Upper lobe of right lung (tissue), 1 donor: ENCODE measurements around the gene POLE. TPM values are rescaled to one million over a fixed set of nuclear protein-coding genes. Genes with fewer than 3 reads are reported as not detected.

ENCODE experiments used
- ATAC-seq: fragments of 200-7000 bp; cut with Tn5 transposase; one replicate; pipeline ENCODE4 v1.9.1; 2020; ENCODE audit warnings: mild to moderate bottlenecking, moderate library complexity
- DNase-seq: peaks from one replicate; pipeline ENCODE4 v3.0.0-alpha.2; 2020
- H3K27ac ChIP-seq: fragments of 200-600 bp; one replicate; pipeline ENCODE4 v1.8.0; 2022
- H3K27me3 ChIP-seq: fragments of 200-600 bp; one replicate; pipeline ENCODE4 v1.8.0; 2022; ENCODE audit warnings: mild to moderate bottlenecking
- H3K36me3 ChIP-seq: fragments of 200-600 bp; one replicate; pipeline ENCODE4 v1.8.0; 2022
- H3K4me1 ChIP-seq: fragments of 200-600 bp; one replicate; pipeline ENCODE4 v1.8.0; 2022
- H3K4me3 ChIP-seq: fragments of 200-600 bp; one replicate; pipeline ENCODE4 v1.8.0; 2022; ENCODE audit warnings: mild to moderate bottlenecking
- H3K9me3 ChIP-seq: fragments of 200-600 bp; one replicate; pipeline ENCODE4 v1.8.0; 2022
- intact Hi-C: fragments of 100-400 bp; cut with DNase I; formaldehyde crosslinking; loops from one replicate; pipeline ENCODE4 v1.11.0; 2022
- total RNA-seq: library from RNA; stranded (reverse); fragmentation: NEBNext Ultra II Directional; extraction: Animal tissue kit (Norgen Biotek cat#: 25700); gene quantifications from one replicate; pipeline ENCODE4 v1.2.1, GENCODE V29; 2021
- TF ChIP-seq, protein P1 (sequence below): fragments of 200-600 bp; IDR thresholded peaks from one replicate; pipeline ENCODE4 v1.8.0; 2022; ENCODE audit warnings: antibody characterized with exemption
- donor health status: DM: no; HTN: yes; CAD: no; lungs with severe emphysema.

The POLE gene
- total RNA-seq, 1 donor from 2014 or later, result 23.5 TPM

DNA sequence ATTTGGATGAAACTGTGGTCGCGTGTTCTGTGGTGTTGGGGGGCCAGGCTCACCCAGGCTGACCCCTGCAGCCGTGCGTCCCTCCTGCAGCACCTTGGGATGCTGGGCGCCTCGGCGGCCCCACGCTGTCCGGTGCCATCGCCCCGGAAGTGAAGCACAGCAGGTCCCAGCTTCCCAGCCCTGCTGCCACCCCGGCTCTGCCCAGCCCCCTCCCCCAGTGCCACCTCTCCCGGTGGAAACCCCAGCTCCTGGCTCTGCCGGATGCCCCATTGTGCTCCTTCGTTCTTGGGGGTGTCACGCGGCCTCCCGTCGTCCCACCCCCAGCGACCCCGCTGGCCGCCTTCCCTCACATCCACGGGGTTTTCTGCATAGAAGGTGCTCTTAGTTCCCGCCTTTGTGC lies 102.0 kb downstream of the POLE start:
- Histone ChIP-seq H3K4me3 (no peak overlapping the region), H3K36me3 (peaks cover 6% of the 10 kb centered on the region), H3K9me3 (no peaks in the 10 kb centered on the region), H3K27ac (no peak overlapping the region), H3K4me1 (no peaks in the 10 kb centered on the region), H3K27me3 (no peaks in the 10 kb centered on the region)
- DNase-seq, result no peak
- TF ChIP-seq, protein P1, sequence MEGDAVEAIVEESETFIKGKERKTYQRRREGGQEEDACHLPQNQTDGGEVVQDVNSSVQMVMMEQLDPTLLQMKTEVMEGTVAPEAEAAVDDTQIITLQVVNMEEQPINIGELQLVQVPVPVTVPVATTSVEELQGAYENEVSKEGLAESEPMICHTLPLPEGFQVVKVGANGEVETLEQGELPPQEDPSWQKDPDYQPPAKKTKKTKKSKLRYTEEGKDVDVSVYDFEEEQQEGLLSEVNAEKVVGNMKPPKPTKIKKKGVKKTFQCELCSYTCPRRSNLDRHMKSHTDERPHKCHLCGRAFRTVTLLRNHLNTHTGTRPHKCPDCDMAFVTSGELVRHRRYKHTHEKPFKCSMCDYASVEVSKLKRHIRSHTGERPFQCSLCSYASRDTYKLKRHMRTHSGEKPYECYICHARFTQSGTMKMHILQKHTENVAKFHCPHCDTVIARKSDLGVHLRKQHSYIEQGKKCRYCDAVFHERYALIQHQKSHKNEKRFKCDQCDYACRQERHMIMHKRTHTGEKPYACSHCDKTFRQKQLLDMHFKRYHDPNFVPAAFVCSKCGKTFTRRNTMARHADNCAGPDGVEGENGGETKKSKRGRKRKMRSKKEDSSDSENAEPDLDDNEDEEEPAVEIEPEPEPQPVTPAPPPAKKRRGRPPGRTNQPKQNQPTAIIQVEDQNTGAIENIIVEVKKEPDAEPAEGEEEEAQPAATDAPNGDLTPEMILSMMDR, result no peak
- intact Hi-C loops, result no loop called here
- ATAC-seq, result no peak

DNA sequence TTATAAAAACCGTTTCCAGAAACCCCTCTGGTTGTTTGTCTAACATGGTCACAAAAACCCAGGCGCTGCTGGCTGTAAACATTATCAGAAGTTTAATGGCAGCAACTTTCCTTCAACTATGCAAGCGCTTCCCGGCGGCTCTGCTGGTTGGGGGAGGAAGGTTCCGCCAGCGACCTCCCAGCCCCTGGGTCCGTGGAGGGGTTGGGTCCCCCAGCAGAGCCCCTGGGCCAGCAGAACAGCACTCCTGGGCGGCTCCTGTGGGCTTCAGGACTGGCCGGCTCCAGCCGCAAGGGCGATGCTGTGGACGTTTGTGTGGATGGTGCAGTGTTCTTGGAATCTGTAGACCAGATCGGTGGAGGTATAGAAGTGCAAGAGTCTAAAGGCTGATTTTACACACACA lies 102.7 kb downstream of the POLE start:
- DNase-seq (no peak), ATAC-seq (no peak)
- Histone ChIP-seq H3K27me3 (no peaks in the 10 kb centered on the region), H3K4me3 (no peak overlapping the region), H3K4me1 (no peaks in the 10 kb centered on the region), H3K27ac (no peak overlapping the region), H3K36me3 (peaks cover 6% of the 10 kb centered on the region), H3K9me3 (no peaks in the 10 kb centered on the region)
- TF ChIP-seq, protein P1, result no peak
- intact Hi-C loops, result no loop called here

DNA sequence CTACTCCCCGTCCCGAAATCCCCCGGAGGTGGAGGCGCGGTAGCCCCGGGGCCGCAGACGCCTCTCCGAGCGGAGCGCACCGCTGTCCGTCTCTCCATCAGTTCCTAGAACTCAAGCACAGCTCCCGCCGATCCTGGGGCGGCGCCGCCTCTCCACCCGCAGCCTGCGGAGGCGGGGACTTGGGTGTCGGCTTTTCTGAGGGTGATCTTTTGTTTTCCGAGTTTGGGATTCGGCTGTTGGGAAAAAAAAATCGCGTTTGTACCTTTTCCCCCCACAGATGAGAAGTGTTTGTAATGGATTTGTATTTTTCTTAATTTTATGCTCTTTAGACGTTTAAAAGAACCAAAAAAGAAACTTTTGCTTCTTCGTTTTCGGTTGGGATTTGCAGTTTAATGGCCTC lies 103.4 kb downstream of the POLE start:
- no peak for DNase-seq
- TF ChIP-seq, protein P1, result no peak
- Histone ChIP-seq H3K27ac (no peak overlapping the region), H3K36me3 (peaks cover 6% of the 10 kb centered on the region), H3K9me3 (no peaks in the 10 kb centered on the region), H3K27me3 (no peaks in the 10 kb centered on the region), H3K4me1 (no peaks in the 10 kb centered on the region), H3K4me3 (no peak overlapping the region)
- no peak for ATAC-seq
- intact Hi-C loops, result no loop called here

DNA sequence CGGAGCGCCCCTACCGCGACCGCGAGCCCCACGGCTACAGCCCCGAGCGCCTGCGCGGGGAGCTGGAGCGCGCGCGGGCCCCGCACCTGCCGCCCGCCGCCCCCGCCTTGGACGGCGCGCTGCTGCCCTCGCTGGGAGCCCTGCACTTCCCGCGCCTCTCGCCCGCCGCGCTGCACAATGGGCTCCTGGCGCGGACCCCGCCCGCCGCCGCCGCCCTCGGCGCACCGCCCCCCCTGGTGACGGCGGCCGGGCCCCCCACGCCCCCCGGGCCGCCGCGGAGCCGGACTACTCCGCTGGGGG lies 103.8 kb downstream of the POLE start:
- H3K36me3 ChIP-seq, result peaks cover 6% of the 10 kb centered on the region
- no peaks in the 10 kb centered on the region for H3K9me3 ChIP-seq
- TF ChIP-seq, protein P1, result no peak
- intact Hi-C loops, result no loop called here
- H3K4me1 ChIP-seq, result no peaks in the 10 kb centered on the region
- H3K27me3 ChIP-seq, result no peaks in the 10 kb centered on the region
- no peak overlapping the region for H3K4me3 ChIP-seq
- no peak for ATAC-seq
- DNase-seq, result no peak
- H3K27ac ChIP-seq, result no peak overlapping the region

DNA sequence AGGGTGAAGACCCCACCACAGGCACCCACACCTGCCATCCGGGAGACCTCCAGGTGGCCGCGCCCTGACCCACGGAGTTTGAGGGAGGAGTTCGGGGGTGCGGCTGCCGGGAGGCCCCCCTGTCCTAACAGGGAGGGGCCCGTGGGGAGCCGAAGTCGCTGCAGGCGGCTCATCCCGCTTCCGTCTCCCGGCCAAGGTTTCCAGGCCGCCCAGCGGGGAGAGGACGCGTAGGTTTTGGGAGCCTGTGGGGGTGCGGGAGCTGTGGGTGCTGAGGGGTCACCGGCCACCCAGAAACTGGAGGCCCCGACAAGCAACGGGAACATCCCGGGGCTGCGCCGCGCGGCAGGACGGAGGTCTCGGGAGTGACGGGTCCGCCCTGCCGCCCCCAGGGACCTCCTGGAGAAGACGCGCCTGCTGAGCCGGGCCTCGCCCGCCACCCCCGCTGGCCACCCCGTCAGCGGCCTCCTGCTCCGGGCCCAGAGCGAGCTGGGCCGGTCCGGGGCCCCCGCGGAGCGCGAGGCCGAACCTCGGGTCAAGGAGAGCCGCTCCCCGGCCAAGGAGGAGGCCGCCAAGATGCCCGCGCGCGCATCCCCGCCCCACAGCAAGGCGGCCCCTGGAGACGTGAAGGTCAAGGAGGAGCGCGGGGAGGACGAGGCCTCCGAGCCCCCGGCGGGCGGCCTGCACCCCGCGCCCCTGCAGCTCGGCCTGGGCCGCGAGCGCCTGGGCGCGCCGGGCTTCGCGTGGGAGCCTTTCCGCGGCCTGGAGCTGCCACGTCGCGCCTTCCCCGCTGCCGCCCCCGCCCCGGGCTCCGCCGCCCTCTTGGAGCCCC lies 104.3 kb downstream of the POLE start:
- no peaks in the 10 kb centered on the region for H3K27me3 ChIP-seq
- H3K36me3 ChIP-seq, result peaks cover 6% of the 10 kb centered on the region
- H3K9me3 ChIP-seq, result no peaks in the 10 kb centered on the region
- intact Hi-C loops, result no loop called here
- DNase-seq, result no peak
- peak overlapping the region; percentile 23 for H3K4me3 ChIP-seq
- no peak for ATAC-seq
- H3K4me1 ChIP-seq, result no peaks in the 10 kb centered on the region
- TF ChIP-seq, protein P1, result no peak
- no peak overlapping the region for H3K27ac ChIP-seq

DNA sequence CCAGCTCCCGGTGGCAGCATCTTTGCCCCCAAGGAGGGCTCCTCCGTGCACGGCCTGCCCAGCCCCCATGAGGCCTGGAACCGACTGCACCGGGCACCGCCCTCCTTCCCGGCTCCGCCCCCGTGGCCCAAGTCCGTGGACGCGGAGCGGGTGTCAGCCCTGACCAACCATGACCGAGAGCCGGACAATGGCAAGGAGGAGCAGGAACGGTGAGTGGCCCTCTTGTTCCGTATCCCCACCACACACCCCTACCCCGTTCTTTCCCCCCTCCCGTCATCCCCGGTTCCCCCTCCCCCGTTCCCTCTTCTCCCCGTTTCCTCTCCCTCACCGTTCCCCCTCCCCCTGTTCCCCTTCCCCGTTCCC lies 105.1 kb downstream of the POLE start:
- no peaks in the 10 kb centered on the region for H3K4me1 ChIP-seq
- no peak overlapping the region for H3K4me3 ChIP-seq
- peaks cover 14% of the 10 kb centered on the region for H3K36me3 ChIP-seq
- H3K9me3 ChIP-seq, result no peaks in the 10 kb centered on the region
- no peak overlapping the region for H3K27ac ChIP-seq
- H3K27me3 ChIP-seq, result no peaks in the 10 kb centered on the region
- intact Hi-C loops, result no loop called here
- TF ChIP-seq, protein P1, result no peak
- no peak for DNase-seq
- peak; percentile 5 for ATAC-seq
